ENCODE measurements around the gene ARL5A.
"Not testable (repeated sequence)": the region's sequence is repeated elsewhere in the genome, so short reads cannot be mapped to it uniquely, and the experiment has no call there.

ARL5A gene

GRCh38 chr2:151794422-151794821, 33.8 kb downstream of the ARL5A start:
- not testable (repeated sequence) for DNase-seq

DNA sequence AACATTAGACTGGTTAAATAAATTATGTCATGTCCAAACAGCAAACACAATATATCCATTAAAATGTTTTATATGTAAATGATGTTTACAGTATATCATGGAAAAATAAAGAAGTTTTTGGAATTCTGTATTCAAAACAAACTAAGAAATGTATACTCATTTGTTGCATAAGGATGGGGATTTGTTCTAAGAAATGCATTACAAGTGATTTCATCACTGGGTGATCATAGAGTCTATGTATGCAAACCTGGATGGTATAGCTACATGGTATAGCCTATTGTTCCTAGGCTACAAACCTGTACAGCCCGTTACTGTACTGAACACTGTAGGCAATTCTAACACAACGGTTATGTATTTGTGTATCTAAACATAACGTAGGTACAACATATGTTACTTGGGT, 35.1 kb downstream of the ARL5A start:
- no peak for DNase-seq

DNA sequence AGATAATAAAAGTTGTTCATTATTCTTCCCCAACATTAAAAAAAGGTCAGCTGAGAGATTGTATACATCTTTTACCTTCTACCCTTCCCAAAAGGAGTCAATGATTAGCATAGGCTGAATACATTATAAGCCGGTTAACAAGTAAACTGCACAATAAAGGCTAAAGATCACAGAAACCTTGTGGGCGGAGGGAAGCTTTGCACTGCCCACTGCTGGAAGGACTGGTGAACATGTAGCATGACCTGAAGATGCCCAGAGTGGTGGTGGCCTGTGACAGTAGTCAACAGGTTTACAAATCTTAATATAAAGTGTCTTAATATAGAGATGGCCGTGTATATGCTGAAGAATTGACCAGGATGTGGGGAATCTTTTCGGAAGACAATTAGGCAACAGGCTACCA, 35.6 kb downstream of the ARL5A start:
- peak in 1 of 2 donors; percentile 2 for DNase-seq

DNA sequence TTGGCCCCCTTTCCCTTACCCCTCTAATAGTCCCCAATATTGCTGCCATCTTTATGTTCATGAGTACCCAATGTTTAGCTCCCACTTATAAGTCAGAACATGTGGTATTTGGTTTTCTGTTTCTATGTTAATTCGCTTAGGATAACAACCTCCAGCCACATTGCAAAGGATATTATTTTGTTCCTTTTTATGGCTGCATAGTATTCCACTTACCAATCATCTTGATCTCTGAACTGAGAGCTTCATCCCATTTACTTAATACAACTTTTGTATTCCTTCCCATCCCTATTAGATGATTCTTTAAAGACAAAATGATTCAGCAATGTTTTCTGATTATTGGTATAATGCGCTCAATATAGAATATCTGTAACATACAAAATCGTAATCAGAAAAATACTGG, 36.7 kb downstream of the ARL5A start:
- DNase-seq = no peak

GRCh38 chr2:151790689-151791088, 37.5 kb downstream of the ARL5A start:
- DNase-seq = no peak

- DNase-seq = no peak
These were observed 39.0 kb downstream of the ARL5A start for GRCh38 chr2:151789055-151789834.

- DNase-seq = no peak
These were observed 41.7 kb downstream of the ARL5A start for GRCh38 chr2:151786483-151786882.

DNA sequence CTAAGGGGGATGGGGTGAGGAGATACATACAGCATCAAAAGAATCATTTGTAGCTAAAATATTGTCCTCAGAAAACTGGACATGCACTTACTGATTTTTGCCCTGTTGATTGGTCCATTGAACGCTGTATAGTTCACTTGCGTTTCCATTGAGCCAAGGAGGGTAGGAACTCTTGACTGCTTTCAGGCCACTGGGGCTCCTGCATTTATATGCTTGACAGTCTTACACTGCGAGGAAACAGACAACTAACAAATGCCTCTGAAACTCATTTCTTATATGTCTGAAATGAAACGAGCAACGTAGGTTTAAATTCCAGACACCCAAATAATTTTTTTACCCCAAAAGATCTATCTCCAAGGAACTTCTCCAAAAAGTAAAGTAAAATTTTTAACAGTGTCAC, 42.1 kb downstream of the ARL5A start:
- no peak for DNase-seq

DNA sequence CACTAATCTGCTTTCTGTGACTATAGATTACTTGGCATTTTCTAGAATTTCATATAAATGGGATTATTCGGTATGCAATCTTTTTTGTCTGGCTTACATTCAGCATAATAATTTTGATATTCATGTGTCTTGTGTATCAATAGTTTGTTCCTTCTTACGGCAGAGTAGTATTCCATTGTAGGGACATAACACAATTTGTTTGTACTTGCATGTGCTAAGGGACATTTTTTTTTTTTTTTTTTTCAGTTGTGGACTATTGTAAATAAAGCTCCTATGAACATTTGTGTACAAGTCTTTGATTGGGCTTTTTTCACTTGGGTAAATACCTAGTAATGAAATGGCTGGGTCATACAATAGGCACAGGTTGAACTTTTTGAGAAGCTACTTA, 45.1 kb downstream of the ARL5A start:
- DNase-seq = no peak

DNA sequence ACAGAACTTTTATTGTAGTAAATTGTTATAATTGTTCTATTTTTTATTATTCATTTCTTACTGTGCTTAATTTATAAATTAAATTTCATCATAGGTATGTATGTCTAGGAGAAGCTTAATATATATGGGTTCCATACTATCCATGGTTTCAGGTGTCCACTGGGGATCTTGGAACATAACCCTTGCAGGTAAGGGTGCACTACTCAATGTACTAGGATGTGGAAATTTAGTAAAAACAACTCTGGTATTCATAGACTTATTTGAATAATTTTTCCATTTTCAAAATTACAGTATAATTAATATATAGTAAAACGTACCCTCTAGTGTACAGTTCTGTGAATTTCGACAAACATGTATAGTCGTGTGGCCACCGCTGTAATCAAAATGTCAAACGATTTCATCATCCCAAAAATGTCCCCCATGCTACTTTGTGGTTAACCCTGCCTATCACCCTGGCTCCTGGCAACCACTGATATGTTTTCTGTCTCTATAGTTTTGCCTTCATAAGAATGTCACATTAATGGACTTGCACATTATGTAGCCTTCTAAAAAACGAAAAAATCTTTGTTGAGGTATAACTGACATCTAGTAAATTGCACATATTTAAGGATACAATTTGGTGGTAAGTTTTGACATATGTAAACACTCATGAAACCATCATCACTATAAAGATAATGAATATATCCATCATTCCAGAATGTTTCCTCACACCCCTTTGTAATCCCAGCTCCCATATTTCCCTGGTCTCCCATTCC, 45.7 kb downstream of the ARL5A start:
- DNase-seq = no peak

DNA sequence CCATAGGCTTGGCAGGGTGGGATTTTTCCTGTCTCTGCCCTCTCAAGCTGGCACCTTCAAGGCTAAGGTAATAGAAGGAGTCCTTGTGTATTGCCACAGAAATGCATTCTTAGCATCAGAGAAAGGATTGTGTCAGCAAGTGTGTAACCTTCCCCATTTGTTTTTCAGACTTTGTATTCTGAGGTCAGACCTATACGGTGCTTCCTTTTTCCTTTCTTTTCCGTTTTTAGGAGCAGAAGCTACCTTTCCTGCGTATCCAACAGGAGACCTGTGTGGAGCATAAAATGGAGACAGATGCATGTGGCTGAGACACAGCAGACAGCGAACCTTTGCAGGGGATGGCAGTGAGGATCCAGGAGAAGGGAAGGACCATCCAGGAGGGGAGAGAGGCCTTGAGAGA, 46.6 kb downstream of the ARL5A start:
- DNase-seq = no peak

- no peak for DNase-seq
These were observed 47.3 kb downstream of the ARL5A start for GRCh38 chr2:151780938-151781337.

GRCh38 chr2:151777935-151778334, 50.3 kb downstream of the ARL5A start:
- no peak for DNase-seq

- no peak for DNase-seq
These were observed 50.7 kb downstream of the ARL5A start for GRCh38 chr2:151777487-151777886.

- no peak for DNase-seq
These were observed 51.9 kb downstream of the ARL5A start for GRCh38 chr2:151776367-151776766.

GRCh38 chr2:151775057-151775740, 53.0 kb downstream of the ARL5A start:
- DNase-seq = no peak

- DNase-seq = no peak
These were observed 53.7 kb downstream of the ARL5A start for GRCh38 chr2:151774506-151774905.

GRCh38 chr2:151771599-151772358, 56.4 kb downstream of the ARL5A start:
- DNase-seq = no peak

DNA sequence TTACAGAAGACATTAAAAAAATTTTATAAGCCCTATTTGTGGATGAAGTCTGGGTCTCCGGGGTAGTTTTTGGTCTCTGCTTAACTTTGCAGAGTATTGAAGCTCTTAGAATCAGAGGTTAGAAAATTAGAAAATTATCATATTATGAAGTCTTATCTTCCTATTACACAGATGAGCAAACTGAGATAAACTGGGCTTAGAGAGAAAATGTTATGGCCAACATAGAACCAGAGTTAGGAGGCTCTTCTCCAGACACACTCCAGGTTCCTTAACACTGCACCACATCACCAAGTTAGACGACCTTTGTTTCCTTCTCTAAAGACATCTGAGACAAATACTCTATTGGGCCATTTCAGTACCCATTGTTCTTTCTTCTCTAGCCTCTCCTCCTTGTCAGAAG, 57.2 kb downstream of the ARL5A start:
- no peak for DNase-seq

- no peak for DNase-seq
These were observed 58.6 kb downstream of the ARL5A start for GRCh38 chr2:151769606-151770005.

DNA sequence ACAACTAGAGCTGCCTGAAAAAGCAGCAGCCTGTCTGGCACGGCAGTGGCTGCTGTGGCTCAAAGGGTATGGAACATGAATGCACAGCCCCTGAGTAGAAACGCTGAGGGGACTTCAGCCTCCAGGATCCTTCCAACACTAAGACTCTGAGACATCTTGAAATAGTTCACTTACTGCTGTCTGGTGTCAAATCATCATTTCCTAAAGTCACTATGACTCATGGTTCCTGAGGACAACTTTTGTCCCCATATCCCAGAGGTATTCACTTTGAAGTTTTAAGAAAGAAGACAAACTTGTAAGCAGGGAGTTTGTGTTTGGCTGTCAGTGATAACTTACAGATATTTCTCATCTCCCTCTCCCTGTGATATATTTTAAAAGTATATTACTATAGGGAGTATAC, 60.7 kb downstream of the ARL5A start:
- no peak for DNase-seq

DNA sequence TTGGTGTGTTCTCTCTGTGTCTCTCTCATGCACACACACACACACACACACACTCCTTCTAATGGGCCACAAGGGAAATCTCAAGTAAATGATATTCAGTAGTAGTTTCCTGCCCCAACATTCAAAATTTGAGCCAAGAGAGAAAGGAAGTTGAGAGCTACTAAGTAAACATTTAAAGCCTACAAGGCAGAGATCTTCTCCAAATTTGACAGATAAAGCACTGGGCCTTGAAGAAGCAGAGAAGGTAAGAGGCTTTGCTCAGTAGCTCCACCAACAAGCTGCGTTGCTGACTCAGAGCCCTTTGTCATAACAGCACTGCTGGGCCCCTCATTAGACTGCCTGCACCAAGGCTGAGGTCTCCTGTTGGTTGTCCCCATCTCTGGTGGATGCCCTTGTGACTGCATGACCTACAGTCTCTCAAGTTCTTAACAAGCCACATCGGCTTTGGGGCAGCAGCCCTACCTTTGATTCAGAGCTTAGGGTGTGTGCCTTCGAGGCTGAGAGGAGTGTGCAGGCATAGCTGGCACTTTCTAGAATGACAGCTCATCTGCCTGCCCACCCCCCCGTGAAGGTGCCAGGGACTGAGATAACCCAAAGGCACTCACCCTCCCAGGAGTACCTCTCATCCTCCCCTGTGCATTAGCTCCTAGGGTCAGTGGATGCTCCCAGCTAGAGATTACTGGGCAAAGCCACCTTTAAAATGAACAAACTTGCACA, 61.6 kb downstream of the ARL5A start:
- no peak for DNase-seq
